GM19328 (cell line): ENCODE measurements around the gene USP10.

Source experiments
- ATAC-seq: cut with Tn5 transposase; IDR thresholded peaks from one replicate; pipeline ENCODE4 v1.9.1; 2021; ENCODE audit warnings: mild to moderate bottlenecking, moderate library complexity; ENCODE audit not compliant: unreplicated experiment

USP10 gene

GRCh38 chr16:84820305-84820684 is 120.5 kb downstream of the USP10 start:
- ATAC-seq: no peak

GRCh38 chr16:84820771-84821170 is 121.0 kb downstream of the USP10 start:
- ATAC-seq: no peak

GRCh38 chr16:84821179-84821578 is 121.4 kb downstream of the USP10 start:
- no peak for ATAC-seq

- no peak for ATAC-seq
Observed at GRCh38 chr16:84821728-84822689, 122.2 kb downstream of the USP10 start.

GRCh38 chr16:84822990-84823389 is 123.2 kb downstream of the USP10 start:
- no peak for ATAC-seq

GRCh38 chr16:84823484-84823883 is 123.7 kb downstream of the USP10 start:
- no peak for ATAC-seq

- ATAC-seq: no peak
Observed at GRCh38 chr16:84823926-84824325, 124.1 kb downstream of the USP10 start.

GRCh38 chr16:84825896-84826557 is 126.2 kb downstream of the USP10 start:
- ATAC-seq: no peak

- no peak for ATAC-seq
Observed at GRCh38 chr16:84826558-84826941, 126.8 kb downstream of the USP10 start.

GRCh38 chr16:84827131-84827574 is 127.4 kb downstream of the USP10 start:
- ATAC-seq: no peak

GRCh38 chr16:84827897-84828296 is 128.1 kb downstream of the USP10 start:
- ATAC-seq: no peak

- no peak for ATAC-seq
Observed at GRCh38 chr16:84828322-84828721, 128.5 kb downstream of the USP10 start.
